NCI-H2227 (cell line): Measurements from ENCODE around the gene GOLGA5.

Experiments
- DNase-seq: peaks from one replicate; lab custom pipeline; 2025; ENCODE audit not compliant: unreplicated experiment; lab: John Stamatoyannopoulos, UW

Gene GOLGA5

GRCh38 chr14:92874962-92875661 is 81.0 kb downstream of the GOLGA5 start:
- DNase-seq = peak; percentile 42

DNA sequence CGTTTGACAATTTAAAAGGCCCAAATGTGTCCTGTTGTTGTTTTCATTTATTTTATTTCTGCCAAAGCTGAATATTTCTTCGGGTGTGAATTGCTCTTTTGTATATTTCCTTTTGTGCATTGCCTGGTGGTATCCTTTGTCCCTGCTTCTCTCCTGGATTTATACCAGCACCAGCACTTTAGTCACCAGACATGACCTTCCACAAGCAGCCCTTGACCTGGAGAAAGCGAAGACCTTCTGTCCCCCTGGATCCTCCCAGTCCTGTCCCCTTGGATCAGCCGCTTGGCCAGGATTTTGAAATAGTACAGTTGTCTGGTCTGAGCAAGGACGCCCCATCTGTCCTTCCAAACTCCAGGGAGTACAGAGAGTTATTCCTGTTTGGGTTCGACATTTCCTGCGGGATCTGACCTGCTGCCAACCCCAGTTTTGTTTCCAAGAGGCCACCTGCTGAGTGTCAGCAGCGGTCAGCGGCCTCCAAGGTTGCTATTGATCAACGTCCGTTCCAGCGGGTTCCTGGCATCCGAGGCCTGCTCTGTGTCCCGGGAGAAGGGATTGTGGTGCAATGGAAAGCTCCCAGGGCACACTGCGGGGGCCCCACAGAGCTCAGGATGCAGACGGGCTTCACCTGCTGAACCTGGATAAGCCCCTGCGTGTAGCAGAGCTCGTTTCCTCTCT is 83.8 kb downstream of the GOLGA5 start:
- DNase-seq = no peak

DNA sequence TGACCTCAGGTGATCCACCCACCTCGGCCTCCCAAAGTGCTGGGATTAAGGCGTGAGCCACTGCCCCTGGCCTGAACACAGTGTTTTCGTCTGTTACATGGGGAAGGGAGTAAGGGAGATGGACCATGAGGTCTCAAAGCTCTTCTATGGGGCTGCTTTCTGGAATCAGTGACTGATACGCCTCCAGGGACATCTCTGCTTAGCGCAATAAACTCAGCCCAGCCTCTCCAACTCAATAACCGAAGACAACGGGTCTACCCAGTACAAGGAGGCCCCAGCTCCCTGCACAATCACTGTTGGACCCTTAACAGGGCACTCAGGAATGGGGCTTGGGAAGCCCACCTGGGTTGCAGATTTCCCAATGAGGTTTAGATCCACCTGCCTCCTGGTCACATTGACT is 86.2 kb downstream of the GOLGA5 start:
- no peak for DNase-seq

- no peak for DNase-seq
These were observed 86.7 kb downstream of the GOLGA5 start for GRCh38 chr14:92880851-92881250.

- no peak for DNase-seq
These were observed 89.0 kb downstream of the GOLGA5 start for GRCh38 chr14:92883066-92883465.

DNA sequence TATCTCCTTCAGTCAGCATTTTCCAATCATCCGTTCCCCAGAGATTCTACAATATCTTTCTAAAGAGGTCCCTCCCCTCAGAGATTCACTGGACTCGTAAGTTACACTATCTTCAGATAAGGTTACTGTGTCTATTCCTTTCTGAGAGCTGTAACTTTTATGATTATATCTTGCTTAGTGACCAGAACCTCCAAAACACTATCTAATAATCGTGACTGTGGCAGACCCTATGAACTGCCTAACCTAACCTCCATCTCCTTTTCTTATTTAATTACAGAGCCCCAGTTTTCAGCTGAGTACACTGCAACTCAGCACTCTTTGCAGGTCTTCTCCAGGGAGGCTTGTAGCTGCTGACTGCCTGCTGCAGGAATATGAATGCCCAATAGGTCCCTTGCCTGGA is 90.3 kb downstream of the GOLGA5 start:
- no peak for DNase-seq

DNA sequence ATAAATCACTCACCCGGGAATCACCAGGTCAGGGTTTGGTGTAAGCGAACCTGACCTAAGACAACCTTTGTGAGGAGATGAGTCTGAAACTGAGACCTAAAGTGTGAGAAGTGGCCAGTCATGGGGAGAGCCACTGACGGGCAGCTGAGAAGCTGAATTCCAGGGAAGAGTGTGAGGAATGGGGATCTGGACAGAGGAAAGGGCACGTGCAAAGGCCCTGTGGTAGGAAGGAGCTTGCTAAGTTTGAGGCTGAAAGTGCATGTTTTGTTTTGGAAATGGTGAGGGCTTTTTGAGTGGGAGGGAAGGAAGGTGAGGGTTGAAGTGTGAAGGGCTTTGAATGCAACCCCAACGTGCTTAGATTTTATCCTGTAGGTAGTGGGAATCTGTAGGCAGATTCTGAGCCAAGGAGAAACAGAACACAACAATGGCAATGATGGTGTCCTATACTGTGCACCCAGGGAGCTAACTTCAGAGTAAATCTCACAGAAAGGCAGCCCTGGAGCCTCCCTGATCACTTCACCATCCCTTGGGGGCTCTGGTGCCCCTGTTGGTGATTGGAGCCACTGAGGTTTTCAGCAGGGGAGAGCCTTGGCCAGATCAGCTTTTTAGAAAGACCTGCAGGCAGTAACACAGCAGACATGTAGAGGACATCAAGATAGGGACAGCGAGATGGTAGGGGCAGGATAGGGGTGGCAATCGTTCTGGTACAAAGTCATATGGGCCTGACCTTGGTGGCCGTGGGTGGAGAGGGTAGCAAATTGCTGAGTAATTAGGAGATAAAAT is 91.4 kb downstream of the GOLGA5 start:
- DNase-seq = no peak

- peak; percentile 33 for DNase-seq
These were observed 92.2 kb downstream of the GOLGA5 start for GRCh38 chr14:92886337-92886736.

DNA sequence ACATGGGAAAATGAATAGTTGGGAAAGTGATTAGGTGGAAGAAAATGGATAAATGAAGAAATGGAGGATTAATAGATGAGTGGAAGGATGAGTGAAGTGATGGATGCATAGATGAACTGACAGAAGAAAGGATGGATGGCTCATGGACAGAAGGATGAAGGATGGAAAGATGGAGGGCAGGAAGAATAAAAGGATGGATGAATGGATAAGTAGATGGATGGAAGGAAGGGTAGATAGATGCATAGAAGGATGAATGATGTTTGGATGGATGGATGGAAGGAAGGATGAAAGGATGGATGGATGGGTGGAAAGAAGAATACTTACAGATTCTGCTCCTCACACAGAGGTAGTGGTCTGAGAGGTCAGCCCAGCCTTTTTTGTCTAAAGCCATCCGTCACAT is 93.1 kb downstream of the GOLGA5 start:
- no peak for DNase-seq

DNA sequence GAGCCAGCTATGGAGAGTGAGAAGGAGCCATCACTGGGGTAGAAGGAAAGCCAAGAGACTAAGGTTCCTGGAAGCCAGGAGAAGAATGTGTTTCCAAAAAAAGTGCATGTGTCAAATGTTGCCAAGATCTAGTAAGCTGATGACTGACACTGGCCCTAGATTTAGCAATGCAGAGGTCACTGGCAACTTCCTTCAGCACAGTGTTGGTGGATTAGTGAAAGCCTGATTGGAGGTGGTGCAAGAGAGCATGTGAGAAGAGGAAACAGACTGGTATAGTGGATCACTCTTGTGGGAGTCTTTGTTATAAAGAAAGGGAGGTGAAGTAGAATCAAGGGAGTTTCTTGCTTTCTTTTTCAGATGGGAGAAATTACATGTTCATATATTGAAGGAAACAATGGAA is 94.8 kb downstream of the GOLGA5 start:
- DNase-seq = no peak
